Forelimb muscle (tissue), 1 donor: ENCODE results near the gene DIS3L2. TPM values are rescaled to one million over a fixed set of nuclear protein-coding genes. Genes with fewer than 3 reads are reported as not detected.
"Not testable (repeated sequence)": the region's sequence is repeated elsewhere in the genome, so short reads cannot be mapped to it uniquely, and the experiment has no call there.

Experiments
- DNase-seq: peaks from one replicate; pipeline ENCODE4 v3.0.0-alpha.2; 2013; ENCODE audit warnings: low read depth
- polyA plus RNA-seq: library from polyadenylated mRNA; unstranded; fragments of 120-200 nt; gene quantifications from one replicate; pipeline ENCODE4 v1.2.1, GENCODE V29; 2013; ENCODE audit not compliant: insufficient read length

Gene DIS3L2
- polyA plus RNA-seq, 1 donor = 21.1 TPM

DNA sequence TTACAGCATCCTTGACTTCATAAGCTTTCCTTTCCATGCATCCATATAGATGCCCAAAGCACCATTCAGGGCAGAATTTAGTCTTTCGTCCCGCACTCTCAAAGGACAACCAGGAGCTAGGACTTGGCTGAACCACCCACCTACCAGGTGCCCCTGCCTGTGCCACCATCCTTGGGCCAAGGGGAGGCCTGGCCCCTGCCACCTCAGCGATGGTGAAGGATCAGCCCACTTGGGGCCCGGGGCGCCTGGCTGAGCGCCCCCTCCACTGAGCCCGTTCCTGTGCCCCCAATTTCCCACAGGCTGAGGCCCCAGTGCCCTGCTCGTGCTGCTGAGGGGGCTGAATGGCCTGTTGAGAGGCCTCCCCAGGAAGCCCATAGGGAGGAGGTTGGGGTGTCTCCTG, 383.7 kb downstream of the DIS3L2 start:
- DNase-seq = no peak

- no peak for DNase-seq
Measured at GRCh38 chr2:232347369-232347768, 385.9 kb downstream of the DIS3L2 start.

DNA sequence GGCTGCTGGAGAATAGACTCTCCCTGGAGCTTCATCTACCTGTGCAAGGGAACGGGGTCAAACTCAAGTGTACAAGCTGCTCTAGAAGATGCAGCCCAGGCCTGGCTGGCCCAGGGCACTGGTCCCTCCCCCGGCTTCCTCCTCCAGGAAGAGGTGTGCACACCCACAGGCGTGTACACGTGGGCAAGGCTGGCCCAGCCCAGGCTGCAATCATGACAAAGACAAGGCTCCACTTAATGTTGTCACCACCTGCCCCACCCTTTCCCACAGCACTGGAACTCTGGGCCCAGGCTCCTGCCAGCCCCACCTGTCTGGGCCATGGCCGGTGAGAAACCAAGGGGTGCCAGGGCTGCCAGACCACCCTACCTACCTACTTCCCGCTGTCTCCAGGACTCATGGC, 387.4 kb downstream of the DIS3L2 start:
- no peak for DNase-seq

GRCh38 chr2:232349546-232349945, 388.0 kb downstream of the DIS3L2 start:
- DNase-seq = no peak

DNA sequence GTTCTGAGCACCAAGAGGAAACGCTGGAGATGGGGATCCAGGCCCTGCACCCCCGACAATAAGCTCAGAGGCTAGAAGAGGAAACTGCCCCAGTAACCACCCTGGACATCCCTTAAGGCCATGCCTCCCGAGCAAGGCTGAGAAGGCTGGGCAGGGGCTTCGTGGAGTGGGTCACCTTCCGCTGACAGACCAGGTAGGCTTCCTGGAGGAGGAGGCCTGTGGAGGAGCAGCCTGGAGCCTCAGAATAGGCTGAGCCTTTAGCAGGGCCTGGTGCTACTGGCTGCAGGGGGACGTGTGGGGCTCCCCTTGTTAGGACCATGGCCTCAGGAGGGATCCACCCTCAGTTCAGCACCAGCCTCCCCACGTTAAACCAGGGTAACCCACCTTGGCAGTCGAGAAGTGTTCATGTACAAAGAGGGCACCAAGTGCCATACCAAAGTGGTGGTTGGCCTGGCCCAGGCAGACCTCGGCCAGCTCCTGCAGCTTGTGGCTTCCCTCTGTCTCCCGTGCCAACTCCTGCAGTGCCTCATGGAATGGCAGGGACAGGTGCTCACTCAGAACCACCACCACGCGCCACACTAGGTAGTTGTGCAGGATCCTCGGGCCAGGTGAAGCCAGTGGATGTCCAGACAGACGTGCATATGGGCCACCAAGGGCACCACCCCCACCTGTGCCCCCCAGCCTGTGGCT, 388.6 kb downstream of the DIS3L2 start:
- DNase-seq = no peak

DNA sequence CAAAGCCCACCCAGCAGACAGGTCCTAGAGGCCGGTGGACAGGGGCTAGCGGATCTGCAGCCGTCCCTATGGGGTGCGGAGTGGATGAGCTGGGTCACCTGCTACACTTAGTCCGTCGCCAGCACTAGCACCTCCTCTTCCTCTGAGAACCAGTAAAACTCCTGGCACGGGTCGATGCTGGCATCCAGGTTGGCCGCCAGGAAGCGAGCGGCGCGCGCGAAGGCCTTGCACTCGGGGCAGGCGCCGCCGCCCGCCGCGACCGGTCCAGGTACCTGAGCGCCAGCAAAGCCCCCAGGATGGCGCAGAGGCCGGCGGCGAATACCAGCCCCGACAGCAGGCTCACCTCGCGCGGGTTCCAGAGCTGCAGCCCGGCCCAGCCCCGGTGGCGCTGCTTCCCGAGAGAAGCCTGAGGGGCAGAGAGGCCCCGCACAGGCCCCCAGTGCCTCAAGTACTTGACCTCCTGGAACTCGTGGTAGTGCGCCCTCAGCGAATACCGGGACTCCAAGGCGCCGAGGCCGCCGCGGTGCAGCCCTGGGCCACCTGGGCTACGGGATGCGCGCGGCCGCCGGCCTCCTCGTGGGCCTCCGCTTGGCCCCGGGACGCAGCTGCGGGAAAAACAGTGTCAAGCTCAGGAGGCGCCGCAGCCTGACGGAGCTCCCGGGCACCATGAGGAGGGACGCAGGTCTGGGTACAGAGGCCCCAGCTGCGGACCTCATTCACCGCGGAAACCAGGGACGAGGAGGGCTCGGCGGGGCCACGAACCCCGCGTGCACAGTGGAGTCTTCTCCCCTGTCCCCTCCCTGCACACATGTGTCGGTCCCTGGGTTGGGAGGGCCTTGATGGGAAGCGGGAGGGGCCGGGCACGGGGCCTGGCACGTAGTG, 389.5 kb downstream of the DIS3L2 start:
- no peak for DNase-seq

GRCh38 chr2:232351686-232352510, 390.4 kb downstream of the DIS3L2 start:
- DNase-seq = no peak

- DNase-seq = no peak
Measured at GRCh38 chr2:232352511-232353091, 391.1 kb downstream of the DIS3L2 start.

DNA sequence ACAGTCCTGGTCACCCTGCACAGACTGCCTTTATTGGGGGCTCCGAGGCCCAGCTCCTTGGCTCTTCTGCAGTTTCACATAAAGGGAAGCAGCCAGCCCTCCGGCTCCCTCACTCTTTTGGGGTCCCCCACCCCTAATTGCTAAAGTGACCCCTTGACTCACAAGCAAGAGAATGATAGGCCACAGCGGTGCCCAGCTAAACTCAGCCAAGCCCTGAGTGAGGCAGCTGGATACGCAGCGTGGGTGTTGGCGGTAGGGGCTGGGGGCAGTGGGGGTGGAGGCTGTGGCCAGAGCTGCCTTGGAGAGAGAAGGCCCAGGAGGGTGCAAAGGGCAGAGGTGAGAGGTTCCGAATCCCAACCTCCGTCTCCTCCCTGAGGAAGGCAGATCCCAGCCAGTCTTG, 391.6 kb downstream of the DIS3L2 start:
- no peak for DNase-seq

GRCh38 chr2:232353660-232354059, 392.1 kb downstream of the DIS3L2 start:
- DNase-seq = no peak

GRCh38 chr2:232354069-232354468, 392.6 kb downstream of the DIS3L2 start:
- DNase-seq = no peak

GRCh38 chr2:232361646-232362045, 400.1 kb downstream of the DIS3L2 start:
- no peak for DNase-seq

- DNase-seq = no peak
Measured at GRCh38 chr2:232362174-232362900, 400.8 kb downstream of the DIS3L2 start.

DNA sequence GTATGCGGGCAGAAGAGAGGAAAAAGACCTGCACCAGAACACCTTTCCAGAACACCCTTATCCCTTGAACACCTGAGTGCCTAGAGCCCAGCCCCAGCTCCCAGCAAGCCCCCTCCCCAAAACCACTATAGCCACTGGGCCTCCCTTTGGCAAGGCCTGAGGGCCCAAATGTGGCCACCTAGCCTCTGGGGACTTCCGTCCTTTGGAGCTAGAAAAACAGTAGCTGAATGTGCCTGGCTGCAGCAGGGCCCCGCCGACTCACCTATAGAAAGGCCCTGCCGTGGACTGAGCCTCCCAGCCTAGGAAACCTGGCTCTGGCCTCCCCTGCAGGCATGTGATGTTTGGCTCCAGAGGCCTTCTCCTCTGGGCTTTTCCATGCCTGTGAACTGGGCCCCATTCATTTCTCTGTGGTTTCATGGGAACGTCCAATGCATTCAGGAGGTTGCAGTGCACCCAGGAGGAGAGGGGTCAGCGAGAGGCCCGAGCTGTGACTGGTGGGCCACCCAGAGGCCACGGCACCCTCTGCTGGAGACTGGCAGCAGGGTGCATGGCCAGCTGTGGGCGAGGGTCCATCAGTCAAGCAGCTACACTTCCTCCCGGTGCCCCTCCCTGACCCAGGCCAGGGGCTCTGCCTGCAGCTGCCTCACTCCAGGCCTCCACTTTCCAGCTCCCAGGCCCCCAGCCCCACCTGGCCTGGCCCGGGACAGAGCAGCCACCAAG, 401.7 kb downstream of the DIS3L2 start:
- not testable (repeated sequence) for DNase-seq

DNA sequence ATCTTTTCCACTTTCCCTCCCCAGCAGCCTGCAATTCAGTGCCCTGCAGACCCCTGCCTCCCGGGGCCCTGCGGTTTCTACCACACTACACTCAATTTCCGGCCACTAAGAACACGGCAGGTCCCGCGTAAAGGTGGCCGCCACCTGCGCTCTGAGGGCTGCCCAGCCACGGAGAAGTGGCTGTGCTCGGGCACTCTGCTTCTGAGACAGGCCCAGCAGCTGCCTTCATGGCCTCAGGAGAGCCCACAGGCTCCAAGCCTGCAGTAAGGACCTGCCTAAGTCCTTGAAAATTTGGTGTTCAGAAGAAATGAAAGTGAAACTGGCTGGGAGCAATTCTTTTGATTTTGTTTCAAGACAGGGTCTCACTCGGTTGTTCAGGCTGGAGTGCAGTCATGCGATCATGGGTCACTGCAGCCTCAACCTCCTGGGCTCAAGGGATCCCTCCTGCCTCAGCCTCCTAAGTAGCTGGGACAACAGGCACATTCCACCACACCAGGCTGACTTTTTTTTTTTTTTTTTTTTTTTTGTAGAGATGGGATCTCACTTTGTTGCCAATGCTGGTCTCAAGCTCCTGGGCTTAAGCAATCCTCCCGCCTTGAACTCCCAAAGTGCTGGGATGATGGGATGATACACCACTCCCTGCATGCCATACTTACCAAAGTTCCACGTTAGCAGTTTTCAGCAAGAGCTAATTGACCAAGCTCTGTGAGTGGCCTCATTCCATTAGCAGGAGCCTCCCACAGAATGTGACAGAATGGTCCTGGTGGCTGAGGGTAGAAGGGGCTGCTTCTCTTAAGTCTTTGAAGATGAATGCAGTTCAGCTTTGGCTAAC, 402.5 kb downstream of the DIS3L2 start:
- DNase-seq = no peak

- not testable (repeated sequence) for DNase-seq
Measured at GRCh38 chr2:232364806-232365594, 403.5 kb downstream of the DIS3L2 start.

- no peak for DNase-seq
Measured at GRCh38 chr2:232365621-232366321, 404.3 kb downstream of the DIS3L2 start.

DNA sequence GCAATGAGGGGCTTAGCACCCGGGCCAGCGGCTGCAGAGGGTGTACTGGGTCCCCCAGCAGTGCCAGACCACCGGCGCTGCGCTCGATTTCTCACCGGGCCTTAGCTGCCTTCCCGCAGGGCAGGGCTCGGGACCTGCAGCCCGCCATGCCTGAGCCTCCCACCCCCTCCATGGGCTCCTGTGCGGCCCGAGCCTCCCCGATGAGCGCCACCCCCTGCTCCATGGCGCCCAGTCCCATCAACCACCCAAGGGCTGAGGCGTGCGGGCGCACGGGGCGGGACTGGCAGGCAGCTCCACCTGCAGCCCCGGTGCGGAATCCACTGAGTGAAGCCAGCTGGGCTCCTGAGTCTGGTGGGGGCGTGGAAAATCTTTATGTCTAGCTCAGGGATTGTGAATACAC, 404.9 kb downstream of the DIS3L2 start:
- not testable (repeated sequence) for DNase-seq
